Measurements from ENCODE around the gene ZNF862. TPM values are rescaled to one million over a fixed set of nuclear protein-coding genes. Genes with fewer than 3 reads are reported as not detected.

Gene ZNF862
- polyA plus RNA-seq, 5 donors: 19.8 to 26.5 (median 25.3) TPM

Other genes starting within 250 kb of the ZNF862 start
- gene ZNF467, start 64.8 kb upstream of the ZNF862 start, polyA plus RNA-seq (ENCODE audit: insufficient read depth in 1 of 5, insufficient read length in 5 of 5, low replicate concordance in 1 of 5): 10 to 100 TPM; 17.8 to 38.1 (median 29.0) TPM
- 10 to 100 TPM; 11.0 to 19.8 (median 16.0) TPM for gene ATP6V0E2, start 35.6 kb downstream of the ZNF862 start, polyA plus RNA-seq (ENCODE audit: insufficient read depth in 1 of 5, insufficient read length in 5 of 5, low replicate concordance in 1 of 5)